ENCODE results near the gene IQGAP3.

The IQGAP3 gene

DNA sequence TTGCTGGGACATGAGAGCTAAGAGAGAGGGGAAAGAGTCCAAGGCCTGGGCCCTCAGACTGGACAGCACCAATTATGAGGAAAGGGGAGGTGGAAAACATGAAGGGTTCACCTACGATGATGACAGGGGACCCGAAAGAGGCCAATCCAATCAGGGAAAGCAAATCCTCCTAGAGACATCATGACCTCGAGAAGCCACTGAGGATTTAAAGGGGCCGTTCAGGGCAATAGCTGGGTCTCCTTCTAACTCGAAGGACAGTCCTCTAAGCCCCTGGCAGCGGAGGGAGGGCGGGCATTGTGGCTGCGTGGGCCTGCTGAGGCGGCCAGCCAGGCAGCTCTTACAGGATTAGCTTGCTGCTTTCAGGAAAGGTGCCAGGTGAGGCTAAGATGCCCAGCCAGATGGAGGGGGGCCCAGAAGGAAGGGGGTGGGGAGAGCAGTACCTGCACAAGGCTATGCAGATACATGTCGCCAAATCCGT is 79.2 kb downstream of the IQGAP3 start:
- no peak for DNase-seq

DNA sequence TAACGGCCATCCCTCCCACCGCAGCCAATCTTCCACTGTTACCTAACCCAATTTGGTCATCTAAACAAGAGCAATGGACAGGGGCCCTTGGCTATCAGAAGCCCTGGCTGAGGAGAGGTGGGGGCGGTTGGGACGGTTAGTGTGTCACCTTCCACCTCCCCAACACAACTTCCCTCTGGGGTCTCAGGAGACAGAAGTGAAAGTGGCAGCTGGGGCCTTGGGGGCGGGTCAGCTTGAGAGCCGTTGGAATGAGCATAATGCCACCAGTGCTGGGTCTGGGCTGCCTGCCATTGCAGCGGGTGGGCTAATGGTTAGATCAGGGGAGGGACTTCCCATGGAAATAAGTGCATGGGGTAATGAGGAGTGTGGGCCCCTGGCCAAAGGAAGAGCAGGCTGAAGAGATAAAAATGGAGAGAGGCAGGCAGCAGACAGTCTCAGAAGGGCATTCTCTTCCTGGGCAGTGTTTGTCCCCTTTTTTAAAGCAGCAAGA is 79.7 kb downstream of the IQGAP3 start:
- no peak for DNase-seq

DNA sequence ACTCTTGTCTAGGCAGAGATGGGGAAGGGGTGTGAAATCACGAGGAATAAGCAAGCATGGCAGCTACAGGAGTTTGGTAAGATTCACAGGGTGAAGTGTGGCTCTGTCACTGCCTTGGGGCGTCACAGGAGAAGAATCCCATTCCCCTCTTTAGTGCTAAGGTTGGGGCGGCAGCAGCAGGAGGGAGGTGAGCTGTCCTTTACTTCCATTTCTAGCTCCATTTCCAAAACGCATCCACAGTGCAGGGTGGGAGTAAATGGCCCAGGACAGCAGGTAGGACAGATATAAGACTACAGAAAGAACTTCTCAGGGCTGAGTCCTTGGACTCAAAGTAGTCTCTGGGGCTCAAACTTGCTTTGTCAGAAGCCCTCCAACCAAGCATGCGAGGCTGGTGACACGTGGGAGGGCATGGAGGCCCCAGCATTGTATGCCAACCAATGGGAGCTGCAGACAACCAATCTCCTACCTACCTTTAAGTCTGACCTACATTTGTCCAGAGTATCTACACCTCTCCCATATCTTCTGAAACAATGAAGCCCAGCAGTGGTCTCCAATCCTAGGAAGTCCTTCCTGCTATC is 80.3 kb downstream of the IQGAP3 start:
- DNase-seq: no peak

DNA sequence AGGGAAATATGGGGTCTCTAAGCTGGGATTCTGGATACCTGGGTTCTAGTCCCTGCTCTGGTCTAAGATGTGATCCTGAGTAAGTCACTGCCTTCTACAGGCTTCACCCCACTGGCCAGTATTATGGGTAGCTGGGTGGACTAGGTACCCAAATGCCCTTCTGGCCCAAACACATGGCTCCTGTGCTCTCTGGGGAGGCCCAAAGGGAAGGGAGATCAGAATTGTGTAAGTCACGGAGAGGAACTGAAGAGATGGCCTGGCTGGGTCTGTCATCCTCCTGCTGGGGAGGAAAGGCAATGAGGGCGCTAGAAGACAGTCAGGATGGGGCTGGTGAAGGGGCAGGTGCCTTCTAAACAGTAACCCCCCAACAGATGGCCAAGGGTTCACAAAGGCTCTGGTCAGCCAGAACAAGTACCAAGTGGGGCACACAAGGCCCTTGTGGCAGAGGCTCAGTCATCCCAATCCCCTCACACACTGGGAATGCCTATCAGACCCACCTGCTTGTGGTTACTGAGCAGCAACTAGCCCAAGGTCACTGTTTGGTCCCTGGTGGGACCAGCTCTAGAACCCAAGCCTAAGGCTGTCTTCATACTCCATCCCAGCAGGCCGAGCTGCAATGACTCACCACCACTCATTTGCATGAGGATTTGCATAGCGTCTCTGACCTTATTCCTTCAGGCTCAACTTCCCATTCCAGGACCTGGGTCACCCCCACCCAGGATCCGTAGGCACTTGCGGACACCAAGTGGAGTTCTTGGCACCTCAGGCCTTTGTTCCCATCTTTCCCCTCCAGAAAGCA is 81.0 kb downstream of the IQGAP3 start:
- DNase-seq: no peak

DNA sequence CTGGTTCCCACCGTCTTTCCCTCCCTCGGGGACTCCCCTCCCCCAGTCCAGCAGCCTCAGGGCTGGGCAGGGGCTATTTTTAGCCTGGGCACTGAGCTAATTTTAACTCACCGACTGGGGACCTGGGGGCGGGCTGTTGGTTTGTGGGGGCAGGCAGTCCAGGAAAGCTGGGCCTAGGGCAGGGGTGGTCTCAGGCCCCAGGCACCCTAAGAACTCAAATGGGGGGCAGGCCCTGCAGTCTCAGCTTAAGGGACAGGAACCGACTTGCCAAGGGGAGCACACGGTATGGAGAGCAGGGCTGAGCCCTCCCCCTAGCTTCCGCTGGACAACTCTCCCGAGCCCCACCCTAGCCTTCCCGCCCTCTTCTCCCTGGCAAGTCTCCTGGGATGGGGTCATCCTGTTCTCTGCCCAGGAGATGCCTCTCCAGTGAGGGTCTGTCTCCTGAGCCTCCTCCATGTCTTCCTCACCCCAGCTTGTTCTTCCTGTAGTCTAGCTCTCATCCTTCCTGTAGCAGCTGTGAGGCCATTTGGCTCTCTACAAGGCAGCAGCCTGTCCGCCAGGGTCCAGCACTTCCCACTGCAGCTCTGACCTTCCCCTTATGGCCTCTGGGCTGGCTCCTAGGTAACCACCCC is 81.8 kb downstream of the IQGAP3 start:
- no peak for DNase-seq

DNA sequence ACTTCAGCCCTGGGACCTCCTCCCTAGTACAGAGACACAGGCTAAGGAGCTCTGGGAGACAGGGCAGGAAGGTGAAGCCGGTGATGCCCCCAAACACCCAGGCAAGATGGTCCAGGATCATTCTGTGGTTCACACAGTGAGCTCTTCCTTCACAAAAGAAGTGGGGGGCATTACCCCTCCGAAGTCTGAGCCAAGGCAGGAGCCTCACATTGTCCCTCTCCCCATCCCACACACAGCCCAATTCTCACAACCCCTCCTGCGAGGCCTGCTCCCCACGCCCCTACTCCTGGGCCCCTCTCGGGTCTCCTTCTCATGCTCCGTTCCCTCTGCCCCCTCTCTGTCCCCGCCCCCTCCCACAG is 82.5 kb downstream of the IQGAP3 start:
- no peak for DNase-seq

DNA sequence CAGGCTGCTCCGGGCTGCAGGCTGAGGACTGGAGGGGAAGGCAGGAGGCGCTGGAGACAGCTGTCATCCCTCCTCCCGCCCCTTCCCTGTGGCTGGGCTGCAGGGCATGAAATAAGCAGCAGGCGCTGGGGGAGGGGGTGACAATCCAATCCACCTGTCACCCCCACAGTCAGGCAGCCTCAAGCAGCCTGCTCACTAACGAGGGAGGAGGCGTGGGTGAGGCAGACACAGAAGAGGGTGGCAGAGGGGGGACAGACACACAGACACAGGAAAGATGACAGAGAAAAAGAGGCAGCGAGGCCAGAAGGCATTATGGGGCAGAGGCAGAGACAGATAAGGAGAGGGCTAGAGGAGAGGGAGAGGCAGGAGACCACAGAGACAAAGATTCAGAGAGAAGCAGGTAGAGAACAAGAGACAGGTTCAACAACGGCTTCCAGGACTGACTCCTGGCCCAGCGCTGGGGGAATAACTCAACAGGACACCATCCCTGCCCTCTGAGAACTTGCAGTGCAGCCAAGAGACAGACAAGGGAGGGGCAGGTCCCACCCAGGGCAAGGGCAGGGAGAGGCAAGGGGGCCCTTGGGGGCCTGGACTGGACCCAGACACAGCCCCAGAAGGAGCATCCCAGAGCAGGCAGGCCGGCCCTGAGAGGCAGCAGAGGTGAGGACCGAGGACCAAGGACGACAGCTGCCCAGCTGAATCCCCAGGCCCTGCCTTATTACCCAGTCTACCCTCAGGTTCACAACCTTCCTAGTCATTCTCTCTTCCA is 83.0 kb downstream of the IQGAP3 start:
- peak; percentile 53 for DNase-seq

DNA sequence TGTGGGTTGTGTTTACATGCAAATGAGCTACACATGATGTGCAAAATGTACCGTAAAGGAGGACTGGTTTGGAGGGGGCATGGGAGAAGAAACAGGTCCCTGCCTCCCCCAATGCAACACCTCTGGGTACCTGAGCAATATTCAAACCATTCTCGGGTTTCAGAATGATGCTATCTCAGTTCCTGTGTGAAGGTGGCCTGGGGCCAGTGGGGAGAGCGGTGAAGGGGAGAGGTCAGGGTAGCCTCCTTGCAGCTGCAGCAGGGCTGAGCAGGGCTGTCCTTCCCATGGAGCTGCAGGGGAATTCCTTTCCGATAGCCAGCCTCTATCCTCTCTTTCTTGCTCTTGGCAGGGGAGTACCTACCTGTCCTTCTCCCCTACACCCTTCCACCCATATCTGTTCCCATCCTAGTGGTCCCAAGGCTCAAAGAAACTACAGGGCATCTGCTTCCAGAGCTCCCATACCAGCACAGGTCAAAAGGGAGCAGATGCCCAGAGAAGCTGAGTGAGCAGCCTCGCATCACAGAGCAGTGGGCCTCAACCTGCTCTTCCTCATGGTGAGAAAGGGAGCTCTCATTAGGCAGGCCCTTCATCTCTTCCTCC is 83.7 kb downstream of the IQGAP3 start:
- DNase-seq: peak; percentile 41

DNA sequence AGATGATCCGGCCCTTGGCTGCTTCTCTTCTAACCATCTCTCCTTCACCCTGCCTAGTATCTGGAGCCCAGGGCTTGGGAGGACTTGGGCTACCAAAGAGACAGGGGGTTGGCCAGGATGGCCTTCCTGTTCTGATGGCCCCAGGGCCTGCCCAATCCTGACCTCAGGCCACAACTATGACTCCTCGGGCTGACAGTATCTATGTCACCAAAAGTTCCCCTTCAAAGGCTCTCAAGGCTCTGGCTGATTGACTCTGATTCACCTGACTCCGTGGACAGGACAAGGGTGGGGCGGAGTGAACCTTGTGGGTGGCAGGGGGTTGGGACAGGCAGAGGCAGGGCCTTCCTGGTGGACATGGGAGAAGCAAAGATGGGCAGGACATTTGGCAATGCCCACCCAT is 84.5 kb downstream of the IQGAP3 start:
- DNase-seq: peak; percentile 39

DNA sequence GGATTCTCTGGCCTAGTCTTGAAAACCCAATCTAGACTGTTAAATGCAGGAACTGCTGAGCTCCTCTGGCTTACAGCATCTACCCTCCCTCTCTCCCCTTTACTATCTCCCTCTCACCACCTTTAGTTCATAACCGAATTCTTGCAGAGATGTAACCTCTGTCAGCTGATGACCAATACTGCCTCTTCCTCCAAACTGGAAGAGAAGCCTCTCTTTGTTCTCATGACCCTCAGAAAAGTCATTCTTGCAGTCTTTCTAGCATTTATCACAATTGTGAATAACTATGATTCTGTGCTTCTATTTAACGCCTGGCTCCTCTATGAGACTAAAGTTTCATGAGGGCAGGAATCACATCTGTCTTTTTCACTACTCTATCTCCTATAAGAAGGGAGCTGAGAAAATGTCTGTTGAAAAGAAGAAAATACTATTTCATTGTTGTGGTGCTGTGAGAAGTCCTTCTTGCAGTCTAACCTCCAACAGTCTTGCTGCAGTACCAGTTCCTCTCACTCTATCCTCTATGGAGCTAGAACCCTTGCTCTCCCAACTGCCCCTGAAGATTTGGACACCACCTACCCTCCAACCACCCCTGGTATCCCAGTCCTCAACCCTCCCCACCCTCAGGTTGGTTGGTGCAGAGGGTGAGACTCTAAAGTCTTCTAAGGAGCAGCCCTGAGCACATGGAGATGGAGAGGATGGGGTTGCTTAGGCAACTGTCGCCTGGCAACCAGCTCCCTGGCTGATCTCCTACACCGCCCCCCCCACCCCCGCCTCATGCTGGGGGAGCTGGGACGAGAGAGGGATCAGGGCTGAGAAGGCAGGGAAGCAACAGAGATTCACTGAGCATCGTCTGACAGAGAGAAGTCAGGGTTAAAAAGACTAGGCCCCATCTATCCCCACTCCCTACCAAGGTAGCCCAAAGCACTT is 85.7 kb downstream of the IQGAP3 start:
- no peak for DNase-seq

DNA sequence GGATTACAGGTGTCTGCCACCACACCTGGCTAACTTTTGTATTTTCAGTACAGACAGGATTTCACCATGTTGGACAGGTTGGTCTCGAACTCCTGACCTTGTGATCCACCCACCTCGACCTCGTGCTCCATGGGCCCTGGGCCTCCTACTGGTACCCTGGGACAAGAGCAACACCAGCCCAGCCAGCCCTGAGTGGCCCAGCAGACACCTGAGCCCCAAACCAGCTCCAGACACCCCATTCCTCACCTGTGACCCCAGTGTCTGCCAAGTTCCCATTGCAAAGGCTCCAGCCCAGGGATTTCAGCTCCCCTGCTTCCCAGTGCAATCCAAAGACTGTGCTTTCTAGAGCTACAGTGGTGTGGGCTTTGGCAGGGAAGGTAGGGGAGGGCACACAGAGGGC is 86.4 kb downstream of the IQGAP3 start:
- no peak for DNase-seq

DNA sequence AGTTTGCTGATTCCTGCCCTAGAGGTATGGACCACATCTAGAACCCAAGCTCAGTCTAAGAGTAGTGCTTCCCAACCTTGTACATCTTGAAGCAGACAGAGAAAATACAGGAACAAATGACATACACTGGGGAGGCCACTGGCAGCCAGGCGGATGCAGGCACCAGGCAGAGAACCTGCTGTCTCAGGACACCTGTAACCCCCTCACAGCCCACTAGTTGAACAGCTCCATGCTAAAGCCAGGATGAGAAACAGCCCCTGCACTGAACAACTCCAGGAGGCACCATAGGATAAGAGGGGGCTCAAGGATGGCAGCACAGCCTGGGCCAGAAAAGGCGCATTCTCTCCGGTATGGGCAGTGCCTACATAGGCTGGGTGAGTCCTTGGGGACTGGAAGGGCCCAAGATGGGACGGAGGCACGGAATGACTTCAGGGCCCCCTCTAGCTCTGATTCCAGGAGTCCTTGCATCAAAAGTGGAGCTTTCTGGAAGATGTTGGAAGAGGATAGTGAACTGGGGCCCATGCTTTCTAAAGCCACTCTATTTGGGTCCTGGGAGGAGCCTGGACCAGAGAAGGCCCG is 87.8 kb downstream of the IQGAP3 start:
- DNase-seq: no peak

DNA sequence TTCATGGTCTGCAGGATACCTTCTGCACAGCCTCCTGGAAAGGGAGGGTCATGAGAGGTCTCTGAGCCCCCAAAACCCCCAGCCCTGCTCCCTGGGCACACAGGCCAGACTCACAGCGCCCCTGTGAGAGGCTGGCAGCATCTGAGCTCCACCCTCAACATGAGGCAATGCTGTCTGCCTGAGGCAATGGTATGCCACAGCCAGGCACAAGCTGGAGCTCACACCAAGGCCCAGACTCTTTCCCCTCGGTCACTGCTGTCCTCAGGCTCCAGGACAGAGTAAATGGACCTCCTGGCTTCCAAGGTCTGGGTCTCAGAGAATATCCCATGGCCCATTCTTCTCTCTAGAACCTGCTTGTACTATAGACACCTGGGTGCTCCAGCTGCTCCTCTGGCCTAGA is 89.0 kb downstream of the IQGAP3 start:
- DNase-seq: no peak

DNA sequence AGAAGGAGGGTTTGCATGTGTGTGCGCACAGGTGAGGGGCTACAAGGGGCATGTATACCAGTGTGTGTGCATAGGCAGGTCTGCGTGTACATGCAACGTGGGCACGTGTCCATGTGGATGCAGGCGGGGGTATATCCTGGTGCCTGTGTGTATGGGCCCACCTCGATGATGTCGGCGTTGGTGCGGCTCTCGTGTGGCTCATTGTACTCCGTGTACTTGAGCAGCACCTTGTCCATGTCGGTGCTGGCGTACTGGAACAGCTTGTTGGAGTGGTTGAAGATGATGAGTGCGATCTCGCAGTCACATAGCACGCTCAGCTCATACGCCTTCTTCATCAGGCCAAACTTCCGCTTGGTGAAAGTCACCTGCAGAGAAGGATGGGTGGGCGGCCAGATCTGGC is 90.1 kb downstream of the IQGAP3 start:
- DNase-seq: no peak

DNA sequence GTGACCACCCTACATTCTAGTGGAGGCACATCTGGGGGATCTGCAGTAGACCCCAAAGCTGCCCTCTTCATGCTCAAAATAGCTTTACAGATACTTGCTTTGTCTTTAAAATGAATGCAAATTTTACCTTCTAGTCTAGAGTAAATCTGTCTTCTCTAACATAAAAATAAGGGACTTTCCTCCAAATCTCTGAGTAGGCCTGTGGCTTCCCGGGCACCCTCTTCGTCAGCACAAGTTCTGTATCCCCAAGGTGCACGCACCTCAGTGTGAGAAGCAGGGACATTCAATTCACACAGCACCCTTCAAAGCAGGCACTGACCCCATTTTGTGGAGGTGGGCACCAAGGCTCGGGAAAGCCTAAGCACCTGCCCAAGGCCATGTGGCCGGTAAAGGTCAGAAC is 90.8 kb downstream of the IQGAP3 start:
- no peak for DNase-seq

DNA sequence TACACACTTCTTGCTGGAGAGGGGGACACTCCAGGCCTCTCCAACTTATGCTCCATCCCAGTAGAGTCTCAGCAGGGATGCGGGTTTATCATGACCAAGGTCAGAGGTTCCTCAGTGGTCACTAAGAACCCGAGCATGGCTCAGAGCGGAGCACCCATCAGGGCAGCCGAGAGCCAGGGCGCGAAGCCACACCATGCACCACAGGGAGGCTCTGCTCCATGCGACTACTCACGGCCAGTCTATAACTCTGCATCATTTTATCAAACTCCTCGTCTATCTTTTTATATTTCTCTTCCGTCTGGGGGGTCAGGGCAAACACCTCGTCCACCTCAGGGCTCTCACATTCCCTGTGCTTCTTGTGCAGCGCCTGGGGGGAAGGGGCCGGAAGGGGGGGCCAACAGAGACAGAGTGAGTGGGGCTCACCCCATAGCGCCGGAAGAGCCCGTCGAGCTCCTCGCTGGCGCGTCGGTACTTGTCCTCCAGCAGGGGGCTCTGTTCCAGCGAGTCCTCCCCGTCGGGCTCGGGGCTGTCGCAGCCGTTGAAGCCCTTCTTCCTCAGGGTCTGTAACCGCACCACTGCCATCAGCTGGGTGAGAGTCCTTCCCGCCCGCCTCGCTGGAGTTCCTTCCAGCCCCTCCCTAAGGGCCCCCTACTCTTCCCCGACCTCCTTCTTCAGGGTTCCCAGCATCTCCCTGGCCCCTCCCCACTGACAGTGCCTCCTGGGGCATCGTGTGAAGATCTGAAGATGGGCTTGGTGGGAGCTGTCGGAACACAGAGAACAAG is 91.8 kb downstream of the IQGAP3 start:
- DNase-seq: peak; percentile 83

DNA sequence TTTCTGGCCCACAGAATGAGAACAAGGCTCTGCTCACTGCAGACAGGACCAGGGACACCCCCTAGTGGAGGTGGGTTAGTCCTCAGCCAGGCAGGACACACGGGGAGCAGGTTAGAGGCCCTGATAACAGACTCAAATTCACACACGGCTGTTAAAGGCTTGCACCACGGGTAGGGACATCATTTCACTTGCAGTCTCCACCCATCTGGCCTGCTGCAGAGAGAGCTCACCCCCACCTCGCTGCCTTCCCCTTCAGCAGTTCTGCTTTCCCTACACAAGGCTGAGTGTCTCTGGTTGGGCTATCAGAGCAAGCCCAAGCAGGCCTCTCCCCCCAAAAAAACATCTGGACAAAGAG is 92.4 kb downstream of the IQGAP3 start:
- DNase-seq: no peak

DNA sequence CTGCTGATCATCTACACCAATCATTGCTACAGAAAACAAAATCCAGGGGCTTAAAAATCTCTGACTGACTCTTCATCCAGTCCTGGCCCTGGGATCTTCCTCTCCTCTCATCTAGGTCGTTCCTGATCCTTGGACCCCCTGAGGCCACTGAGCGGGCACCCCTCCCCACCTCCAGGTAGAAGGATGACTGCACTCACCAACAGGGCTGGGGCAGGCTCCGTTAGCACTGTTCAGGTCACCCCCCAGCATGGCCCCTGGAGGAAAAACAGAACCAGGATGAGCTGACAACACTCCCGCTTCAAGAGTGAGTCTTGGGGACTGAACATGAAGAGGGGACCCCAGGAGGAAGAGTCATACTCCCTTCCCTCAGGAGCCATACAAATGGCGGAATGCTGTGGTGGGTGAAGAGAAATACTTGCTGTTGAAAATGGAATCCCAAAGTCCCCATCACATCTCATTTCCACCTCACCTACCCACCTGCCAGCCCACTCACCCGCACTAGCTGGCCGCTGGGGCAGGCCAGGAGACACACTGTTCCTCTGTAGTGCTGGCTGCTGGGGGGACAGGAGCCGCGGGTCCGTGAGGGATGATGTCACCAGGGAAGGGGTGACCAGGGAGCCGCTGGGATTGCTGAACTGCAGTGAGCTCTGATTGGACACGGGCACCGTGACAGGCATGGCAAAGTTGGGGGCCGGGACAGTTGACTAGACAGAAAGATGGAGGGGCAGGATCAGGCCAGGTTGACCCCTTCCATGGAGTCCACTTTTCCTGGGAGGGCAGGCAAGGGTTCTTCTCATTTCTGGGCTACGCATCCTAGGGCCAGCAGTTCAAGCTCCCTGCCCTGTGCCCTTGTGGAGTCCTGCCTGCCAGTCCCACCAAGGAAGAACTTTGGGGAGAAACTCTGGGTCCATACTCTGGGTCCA is 93.0 kb downstream of the IQGAP3 start:
- no peak for DNase-seq

DNA sequence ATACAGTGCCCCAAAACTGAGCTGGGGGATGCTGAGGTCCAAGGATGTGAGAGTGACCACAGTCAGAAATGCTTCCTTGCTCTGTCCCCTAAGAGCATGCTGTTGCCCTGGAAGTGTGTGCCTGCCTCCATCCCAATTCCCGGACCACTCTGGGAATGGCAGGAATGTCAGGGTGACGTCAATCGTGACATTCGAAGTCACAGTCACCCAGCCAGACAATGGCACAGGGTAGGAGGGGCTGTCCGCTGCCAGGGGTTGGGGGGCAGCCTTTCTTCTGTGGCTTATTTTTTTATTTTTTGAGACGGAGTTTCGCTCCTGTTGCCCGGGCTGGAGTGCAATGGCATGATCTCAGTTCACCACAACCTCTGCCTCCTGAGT is 94.1 kb downstream of the IQGAP3 start:
- no peak for DNase-seq
